GM19240 (cell line): Measurements from ENCODE around the gene ZNF227.
A peak's percentile ranks its signal among the peaks of the same experiment; 100 is the strongest.
"Not testable (repeated sequence)": the region's sequence is repeated elsewhere in the genome, so short reads cannot be mapped to it uniquely, and the experiment has no call there.

Experiments used
- DNase-seq: peaks from one replicate; pipeline ENCODE4 v3.0.0; 2011; ENCODE audit warnings: low spot score; ENCODE audit not compliant: insufficient read length

The ZNF227 gene

DNA sequence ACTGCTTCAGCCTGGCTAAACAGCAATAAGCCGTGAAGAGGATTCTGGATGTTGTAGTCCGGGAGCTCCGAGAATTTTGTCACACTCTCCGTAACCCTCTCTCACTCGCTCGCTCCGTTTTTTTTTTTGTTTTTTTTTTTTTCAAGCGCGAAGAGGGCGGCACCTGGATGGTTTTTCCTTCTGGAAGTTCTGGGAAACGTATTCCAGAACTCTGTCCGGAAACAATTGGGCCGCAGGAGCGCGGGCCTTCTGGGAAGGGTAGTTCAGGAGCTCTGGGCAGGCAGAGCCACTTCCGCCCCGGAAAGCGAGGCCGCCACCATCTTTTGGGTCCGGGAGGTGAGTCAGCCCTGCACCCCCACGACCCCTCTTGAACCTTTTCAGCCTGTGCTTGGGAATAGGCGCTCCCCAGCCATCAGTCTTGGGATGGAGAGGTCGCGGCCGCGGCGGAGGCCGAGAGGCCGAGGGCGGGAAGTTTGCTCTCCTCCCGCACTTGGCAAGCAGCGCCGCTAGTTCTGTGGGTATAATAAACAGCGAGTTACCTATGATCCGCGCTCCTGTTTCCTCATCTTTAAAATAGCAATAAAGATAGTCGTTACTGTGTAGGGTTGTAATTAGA lies at the start of gene ZNF227:
Gene ZNF227, plus strand, starts transcription at position 283 of the 616 bp plus-strand sequence. CDS start 5,261 bp downstream, outside the sequence.
- peak; percentile 42 for DNase-seq

DNA sequence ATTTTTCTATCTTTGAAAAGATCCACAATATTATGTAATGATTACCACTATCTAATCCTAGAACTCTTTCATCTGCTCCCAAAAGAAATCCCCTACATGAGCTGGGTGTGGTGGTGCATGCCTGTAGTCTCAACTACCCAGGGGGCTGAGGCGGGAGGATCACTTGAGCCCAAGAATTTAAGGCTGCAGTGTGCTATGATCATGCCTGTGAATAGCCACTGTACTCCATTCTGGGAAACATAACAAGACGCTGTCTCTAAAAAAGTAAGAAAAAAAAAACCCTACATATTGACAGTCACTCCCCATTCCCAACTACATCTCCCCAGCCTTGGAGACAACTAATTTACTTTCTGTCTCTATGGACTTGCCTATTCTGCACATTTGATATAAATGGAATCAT lies 48.5 kb upstream of the ZNF227 start:
- DNase-seq, result no peak

GRCh38 chr19:44164327-44164672 lies 48.0 kb upstream of the ZNF227 start:
- no peak for DNase-seq

- peak; percentile 72 for DNase-seq
These were observed 47.4 kb upstream of the ZNF227 start, which contains the start of gene ZNF226 for GRCh38 chr19:44164673-44165512. Gene ZNF226, plus strand, starts transcription at chr19:44165100. Its CDS starts 4,981 bp downstream, at chr19:44170081.

GRCh38 chr19:44170660-44171059 lies 41.7 kb upstream of the ZNF227 start:
- DNase-seq, result not testable (repeated sequence)

DNA sequence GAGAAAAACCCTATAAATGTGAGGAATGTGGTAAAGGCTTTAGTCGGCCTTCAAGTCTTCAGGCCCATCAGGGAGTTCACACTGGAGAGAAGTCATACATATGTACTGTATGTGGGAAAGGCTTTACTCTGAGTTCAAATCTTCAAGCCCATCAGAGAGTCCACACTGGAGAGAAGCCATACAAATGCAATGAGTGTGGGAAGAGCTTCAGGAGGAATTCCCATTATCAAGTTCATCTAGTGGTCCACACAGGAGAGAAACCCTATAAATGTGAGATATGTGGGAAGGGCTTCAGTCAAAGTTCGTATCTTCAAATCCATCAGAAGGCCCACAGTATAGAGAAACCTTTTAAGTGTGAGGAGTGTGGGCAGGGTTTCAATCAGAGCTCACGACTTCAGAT lies 35.7 kb upstream of the ZNF227 start:
- DNase-seq, result no peak

- DNase-seq, result no peak
These were observed 31.4 kb upstream of the ZNF227 start for GRCh38 chr19:44180968-44181367.

- DNase-seq, result no peak
These were observed 30.2 kb upstream of the ZNF227 start for GRCh38 chr19:44182145-44182544.

DNA sequence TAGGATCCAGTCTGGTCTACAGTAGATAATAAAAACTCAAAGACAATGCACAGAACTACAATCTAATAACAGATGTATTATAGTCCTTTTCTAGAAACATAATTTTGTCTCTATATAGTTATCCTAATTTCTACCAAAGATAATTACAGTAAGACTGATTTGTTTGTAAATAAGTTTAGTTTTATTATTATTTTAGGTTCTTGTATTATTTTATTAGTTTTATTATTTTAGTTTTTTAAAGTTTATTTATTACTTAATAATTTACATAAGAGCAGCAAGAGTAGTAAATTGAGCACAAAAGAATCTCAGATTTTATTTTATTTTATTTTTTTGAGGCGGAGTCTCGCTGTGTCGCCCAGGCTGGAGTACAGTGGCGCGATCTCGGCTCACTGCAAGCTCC lies 22.3 kb upstream of the ZNF227 start:
- DNase-seq, result no peak

DNA sequence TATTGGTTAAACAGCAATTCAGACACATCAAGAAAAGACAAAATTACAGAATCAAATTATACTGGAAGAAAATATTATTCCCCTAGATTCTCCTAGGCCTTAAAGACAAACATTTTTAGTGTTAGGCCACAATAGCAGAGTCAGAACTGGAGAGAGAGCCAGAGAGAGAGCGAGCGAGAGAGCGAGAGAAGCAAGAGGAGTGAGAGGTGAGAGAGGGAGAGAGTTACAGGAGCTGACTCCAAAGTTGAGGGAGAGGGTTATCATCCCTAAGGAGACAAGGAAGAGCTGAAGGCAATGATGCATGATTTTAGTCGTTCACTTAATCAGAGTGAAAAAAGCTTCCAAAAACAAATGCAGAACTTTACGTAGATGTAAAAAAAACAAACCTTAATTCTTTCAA lies 20.2 kb upstream of the ZNF227 start:
- DNase-seq, result no peak

DNA sequence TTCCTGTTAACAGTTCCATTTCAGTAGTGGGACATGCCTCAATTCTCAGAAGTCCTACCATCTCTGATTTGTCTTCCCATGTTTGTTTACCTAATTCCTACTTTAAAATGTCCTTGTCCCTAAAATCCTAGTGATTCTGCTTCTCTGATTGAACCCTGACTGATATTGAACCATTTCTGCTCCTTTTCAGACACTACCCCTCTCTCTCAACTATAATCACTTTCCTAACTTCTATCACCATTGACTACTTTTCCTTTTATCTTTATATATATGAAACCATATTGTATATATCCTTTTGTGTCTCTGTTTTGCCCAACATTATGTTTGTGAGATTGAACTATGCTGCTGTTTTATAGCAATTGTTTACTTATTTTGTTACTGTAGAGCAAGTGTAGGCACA lies 15.6 kb upstream of the ZNF227 start:
- DNase-seq, result no peak

GRCh38 chr19:44202470-44202869 lies 9.9 kb upstream of the ZNF227 start:
- DNase-seq, result no peak

GRCh38 chr19:44202974-44203373 lies 9.4 kb upstream of the ZNF227 start:
- no peak for DNase-seq

DNA sequence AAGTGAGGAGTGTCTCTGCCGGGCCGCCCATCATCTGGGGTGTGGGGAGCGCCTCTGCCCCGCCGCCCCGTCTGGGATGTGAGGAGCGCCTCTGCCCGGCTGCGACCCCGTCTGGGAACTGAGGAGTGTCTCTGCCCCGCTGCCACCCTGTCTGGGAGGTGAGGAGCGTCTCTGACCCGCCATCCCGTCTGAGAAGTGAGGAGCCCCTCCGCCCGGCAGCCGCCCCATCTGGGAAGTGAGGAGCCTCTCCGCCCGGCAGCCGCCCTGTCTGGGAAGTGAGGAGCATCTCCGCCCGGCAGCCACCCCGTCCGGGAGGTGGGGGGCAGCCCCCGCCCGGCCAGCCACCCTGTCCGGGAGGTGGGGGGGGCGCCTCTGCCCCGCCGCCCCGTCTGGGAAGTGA lies 8.5 kb upstream of the ZNF227 start:
- not testable (repeated sequence) for DNase-seq

DNA sequence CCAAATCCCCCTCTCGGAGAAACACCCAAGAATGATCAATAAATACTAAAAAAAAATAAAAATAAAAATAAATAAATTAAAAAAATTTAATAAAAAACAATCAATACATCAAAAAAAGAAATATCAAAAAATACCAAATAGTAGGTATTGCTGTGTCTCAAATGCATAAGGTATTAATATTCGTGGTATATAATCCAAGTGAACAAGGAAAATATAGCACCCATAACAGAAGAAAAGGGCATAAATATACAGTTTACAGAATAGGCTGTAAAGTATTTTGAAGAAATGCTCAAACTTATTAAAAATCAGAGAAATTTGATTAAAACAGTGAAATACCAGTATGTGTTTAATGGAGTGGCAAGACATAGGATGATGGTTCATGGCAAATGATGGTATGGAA lies 7.6 kb upstream of the ZNF227 start:
- no peak for DNase-seq

DNA sequence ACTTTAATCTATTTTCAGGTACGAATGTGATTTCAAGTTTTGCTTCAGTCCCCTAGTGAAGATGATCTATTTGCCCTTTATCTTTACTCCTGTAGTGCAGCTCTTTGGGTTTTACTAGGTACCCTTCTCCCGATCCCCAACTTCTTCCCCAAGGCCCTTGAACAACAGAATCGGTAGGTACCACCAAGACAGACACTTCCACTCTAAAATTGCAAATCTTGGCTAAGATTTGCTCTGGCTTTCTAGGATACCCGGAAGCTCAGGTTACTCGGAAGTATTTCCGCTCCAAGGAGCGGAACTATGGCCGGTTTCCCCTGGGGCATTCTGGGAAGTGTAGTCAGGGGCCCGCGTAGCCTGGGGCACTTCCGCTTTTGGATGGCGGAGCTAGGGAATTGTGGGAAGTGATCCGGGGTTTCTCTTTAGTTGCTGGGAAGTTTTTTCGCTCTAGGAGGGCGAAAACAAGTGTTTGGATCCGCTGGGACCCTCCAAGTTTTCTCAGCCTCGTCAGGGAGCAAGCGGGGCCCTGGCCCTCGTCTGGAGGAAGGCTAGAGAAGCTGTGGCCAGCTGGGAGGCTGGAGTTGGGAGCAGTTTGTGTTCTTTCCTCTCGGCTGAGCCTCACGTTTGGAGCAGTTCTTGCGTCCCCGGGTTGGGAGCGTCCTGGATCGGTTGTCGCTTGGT lies 5.1 kb upstream of the ZNF227 start:
- DNase-seq, result peak; percentile 72

DNA sequence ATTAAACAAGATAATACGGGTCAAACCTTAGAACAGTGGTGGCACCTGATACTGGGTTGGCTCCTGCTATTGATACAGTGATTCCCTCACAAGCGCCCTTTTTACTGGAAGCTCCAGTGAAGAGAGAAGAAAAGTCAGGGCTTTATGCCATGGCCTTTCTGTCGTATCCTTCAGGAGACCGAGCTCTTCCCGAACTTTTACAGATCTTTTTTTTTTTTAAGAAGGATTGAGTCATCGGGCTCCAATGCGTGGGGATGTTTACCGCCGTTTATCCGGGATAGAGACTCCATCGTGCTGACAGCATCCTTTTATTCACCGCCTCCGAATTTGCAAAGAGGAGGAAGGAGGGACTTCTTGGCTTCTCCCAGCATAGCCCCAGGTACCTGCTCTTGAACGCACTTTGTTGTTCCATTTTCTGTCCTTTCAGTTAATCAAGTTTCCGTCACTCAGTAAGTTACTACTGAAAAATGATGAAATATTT lies 574 bp downstream of the ZNF227 start:
- no peak for DNase-seq

- DNase-seq, result not testable (repeated sequence)
These were observed 7.6 kb downstream of the ZNF227 start for GRCh38 chr19:44219926-44220325.

DNA sequence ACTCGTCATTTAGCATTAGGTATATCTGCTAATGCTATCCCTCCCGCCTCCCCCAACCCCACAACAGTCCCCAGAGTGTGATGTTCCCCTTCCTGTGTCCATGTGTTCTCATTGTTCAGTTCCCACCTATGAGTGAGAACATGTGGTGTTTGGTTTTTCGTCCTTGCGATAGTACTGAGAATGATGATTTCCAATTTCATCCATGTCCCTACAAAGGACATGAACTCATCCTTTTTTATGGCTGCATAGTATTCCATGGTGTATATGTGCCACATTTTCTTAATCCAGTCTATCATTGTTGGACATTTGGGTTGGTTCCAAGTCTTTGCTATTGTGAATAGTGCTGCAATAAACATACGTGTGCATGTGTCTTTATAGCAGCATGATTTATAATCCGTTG lies 8.4 kb downstream of the ZNF227 start:
- not testable (repeated sequence) for DNase-seq

DNA sequence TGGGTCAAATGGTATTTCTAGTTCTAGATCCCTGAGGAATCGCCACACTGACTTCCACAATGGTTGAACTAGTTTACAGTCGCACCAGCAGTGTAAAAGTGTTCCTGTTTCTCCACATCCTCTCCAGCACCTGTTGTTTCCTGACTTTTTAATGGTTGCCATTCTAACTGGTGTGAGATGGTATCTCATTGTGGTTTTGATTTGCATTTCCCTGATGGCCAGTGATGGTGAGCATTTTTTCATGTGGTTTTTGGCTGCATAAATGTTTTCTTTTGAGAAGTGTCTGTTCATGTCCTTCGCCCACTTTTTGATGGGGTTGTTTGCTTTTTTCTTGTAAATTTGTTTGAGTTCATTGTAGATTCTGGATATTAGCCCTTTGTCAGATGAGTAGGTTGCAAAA lies 9.0 kb downstream of the ZNF227 start:
- DNase-seq, result not testable (repeated sequence)

DNA sequence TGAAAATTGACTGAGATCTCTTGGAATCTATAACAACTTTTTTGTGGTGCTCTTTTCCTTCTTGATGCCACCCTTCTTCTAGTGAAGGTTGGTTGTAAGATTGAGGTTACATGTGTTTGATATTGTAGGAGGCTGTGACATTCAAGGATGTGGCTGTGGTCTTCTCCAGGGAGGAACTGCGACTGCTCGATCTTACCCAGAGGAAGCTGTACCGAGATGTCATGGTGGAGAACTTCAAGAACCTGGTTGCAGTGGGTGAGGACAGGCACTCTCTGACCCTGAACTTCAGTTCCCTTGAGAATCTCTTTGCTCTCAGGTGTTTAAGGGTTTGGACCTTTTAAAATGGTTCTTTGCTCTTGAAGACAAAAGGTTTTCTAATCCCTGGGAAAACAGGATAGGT lies 16.0 kb downstream of the ZNF227 start:
- DNase-seq, result no peak

DNA sequence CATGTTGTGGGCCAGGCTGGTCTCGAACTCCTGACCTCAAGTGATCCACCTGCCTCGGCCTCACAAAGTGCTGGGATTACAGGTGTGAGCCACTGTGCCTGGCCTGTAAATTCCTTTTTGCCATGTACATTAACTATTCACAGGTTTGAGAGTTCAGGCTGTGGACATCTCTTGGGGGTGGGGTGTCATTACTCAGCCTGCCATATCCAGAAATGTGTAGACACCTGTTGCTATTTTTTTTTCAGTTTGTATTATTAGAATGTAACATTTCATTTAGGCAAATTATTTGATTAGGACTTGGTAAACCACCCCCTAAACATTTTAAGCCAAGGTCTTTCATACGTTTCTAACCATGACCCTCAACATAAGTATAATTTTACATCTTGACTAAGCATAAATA lies 20.5 kb downstream of the ZNF227 start:
- DNase-seq, result no peak
